GM12864 (cell line): ENCODE measurements around the gene TRMT44.

Source experiments
- DNase-seq: peaks from one replicate; pipeline ENCODE4 v3.0.0-alpha.2; 2011; ENCODE audit warnings: low read depth
- H3K4me3 ChIP-seq: 2 replicates; pipeline ENCODE4 v1.5.1; 2011; ENCODE audit warnings: mild to moderate bottlenecking, low read depth, low read length, control low read depth
- CTCF ChIP-seq: IDR thresholded peaks from 2 replicates; pipeline ENCODE4 v1.5.1; 2011; ENCODE audit warnings: low read depth, mild to moderate bottlenecking, moderate library complexity, low read length, control low read depth, inconsistent platforms; ENCODE audit errors: missing control alignments

The TRMT44 gene

GRCh38 chr4:8442596-8443358 is 2.2 kb downstream of the TRMT44 start:
- no peak overlapping the region; the same call in 1 of the 2 replicates for H3K4me3 ChIP-seq
- no peak for TF ChIP-seq CTCF
- no peak for DNase-seq

GRCh38 chr4:8443801-8444200 is 3.2 kb downstream of the TRMT44 start:
- no peak for DNase-seq
- H3K4me3 ChIP-seq = no peak overlapping the region
- no peak for TF ChIP-seq CTCF

- no peak overlapping the region for H3K4me3 ChIP-seq
- TF ChIP-seq CTCF = no peak
- DNase-seq = no peak
Measured at GRCh38 chr4:8446122-8446521, 5.5 kb downstream of the TRMT44 start.

- H3K4me3 ChIP-seq = no peak overlapping the region
- no peak for DNase-seq
- TF ChIP-seq CTCF = no peak
Measured at GRCh38 chr4:8451440-8452182, 11.0 kb downstream of the TRMT44 start.

GRCh38 chr4:8453957-8454356 is 13.4 kb downstream of the TRMT44 start:
- no peak for DNase-seq
- no peak for TF ChIP-seq CTCF
- H3K4me3 ChIP-seq = no peak overlapping the region

GRCh38 chr4:8457646-8458252 is 17.2 kb downstream of the TRMT44 start:
- no peak for DNase-seq
- H3K4me3 ChIP-seq = no peak overlapping the region
- TF ChIP-seq CTCF = no peak
